ENCODE data around the gene DRAM1.
A peak's percentile ranks its signal among the peaks of the same experiment; 100 is the strongest.
"Not testable (repeated sequence)": the region's sequence is repeated elsewhere in the genome, so short reads cannot be mapped to it uniquely, and the experiment has no call there.

DRAM1 gene

DNA sequence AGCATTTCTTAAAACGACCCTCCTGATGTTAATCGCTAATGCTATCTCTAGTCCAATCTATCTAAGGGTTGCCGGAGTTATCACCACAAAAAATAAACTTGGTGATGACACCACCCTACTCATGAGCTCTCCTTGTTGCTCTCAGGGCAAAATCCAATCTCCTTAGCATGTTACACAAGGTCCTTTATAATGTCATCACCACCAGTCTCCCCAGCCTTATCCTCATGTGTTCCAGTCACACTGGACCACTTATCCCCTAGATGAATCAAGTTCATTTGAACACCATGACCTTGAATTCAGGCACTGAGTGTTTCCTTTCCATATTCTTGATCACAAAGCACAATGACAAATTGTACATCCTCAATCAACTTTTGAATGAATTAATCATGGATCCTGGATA is 19.0 kb upstream of the DRAM1 start:
- DNase-seq, result no peak

DNA sequence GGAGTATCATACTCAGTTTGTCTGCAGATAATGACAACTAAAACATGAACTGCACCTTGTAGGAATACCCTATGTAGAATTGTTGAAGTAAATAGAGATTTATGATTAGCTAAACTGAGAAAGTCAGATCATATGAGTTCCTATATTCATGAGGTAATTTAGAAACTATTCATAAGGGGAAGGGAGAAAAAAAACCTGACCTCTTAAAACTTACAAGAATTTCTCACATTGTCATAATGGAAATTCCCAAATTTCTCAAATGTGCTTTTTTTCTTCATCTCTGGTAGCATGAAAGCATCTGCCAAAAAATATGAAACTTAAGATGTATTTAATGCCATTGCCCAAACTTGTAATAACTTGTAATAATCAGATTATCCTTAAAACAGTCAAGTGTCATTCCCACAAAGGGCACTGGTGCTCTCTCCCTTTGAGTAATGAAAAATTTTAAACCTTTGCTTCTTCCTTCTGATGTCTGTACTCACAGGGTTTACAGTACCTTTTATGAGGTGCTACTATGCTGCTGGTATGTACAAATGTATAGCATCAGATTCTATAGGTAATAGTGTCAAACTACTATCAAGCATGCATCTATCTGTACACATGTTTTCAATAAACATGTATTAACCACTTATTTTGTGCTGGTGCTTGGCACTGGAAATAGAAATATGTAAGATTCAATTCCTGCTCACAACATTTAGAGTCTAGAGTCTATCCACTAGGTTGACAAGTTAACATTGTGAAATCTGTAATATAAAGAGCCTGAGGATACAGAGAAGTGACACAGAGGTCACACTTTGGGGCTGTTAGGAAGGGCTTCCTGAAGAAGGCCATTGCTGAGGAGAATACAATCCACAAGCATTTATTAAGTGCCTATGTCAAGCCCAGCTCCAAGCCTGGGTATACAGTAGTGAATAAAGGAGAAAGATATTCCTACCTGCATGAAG is 17.4 kb upstream of the DRAM1 start:
- DNase-seq, result no peak

DNA sequence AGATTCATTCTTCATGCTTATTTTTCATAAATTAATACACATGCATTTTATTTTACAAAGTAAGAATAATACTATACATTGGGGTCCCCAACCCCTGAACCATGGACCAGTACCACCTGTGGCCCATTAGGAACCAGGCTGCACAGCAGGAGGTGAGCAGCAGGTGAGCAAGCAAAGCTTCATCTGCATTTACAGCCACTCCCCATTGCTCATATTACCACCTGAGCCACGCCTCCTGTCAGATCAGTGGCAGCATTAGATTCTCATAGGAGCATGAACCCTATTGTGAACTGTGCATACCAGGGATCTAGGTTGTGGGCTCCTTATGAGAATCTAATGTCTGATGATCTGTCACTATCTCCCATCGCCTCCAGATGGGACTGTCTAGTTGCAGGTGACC is 15.7 kb upstream of the DRAM1 start:
- not testable (repeated sequence) for DNase-seq

DNA sequence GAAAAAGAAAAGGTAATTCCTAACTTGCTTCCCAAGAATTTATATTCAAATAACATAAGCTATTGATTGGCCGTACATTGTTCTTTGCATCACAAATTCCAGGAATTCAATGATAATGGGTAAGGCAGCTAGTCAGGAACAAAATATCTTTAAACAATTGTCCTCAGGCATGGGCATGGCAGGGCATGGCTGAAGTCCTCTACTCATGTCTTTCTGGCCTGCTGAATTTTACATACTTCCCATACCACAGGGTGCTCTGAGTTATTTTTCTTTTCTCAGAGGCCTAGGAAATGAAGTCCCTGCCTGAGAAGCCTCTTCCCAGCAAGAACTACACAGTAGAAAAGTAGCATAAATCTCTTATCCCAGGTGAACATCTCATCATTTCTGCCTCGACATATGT is 15.1 kb upstream of the DRAM1 start:
- DNase-seq, result no peak

DNA sequence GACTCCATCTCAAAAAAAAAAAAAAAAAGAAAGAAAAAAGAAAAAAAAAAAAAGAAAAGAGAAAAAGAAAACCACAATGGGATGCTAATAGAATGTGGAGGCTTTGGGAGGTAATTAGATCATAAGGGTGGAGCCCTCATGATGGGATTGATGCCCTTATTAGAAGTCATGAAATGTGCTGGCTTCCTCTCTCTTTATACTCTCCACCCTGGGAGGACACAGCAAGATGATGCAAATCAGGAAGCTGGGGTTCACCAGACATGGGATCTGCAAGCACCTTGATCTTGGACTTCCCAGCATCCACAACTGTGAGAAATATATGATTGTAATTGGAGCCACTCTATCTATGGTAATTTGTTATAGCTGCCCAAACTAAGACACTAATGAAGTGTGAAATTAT is 13.4 kb upstream of the DRAM1 start:
- DNase-seq, result no peak

DNA sequence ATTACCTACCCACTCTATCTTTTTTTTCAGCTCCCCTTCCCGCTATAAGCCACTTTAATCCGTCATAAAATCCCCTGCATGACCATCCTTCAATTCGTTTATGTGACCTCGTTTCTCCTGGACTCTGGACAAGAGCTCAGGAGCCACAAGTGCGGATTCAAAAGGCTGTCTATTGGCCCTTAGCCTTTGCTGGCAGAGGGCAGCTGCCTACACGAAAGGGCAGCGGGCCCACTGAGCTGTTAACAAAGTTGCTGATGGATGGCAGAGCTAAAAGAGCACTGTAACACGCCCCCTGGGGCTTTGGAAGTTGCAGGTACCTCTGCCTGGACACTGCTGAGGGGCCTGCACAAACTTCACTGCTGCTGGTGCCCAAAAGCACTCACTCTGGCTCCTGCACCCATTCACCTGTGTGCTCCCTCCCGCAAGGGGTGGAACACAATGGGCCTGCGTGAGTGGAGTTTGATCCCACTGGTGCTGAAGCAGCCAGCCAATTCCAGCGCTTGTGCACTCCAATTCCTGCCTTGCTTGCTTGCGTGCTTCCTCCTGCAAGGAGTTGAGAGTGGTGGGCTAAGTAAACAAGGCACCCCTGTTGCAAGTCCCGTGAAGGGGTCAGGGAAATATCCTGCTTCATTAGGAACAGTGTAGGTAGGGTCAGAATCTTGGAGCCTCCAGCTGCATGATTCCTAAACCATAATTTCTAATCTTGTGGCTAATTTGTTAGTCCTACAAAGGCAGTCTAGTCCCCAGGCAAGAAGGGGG is 10.6 kb upstream of the DRAM1 start:
- no peak for DNase-seq

DNA sequence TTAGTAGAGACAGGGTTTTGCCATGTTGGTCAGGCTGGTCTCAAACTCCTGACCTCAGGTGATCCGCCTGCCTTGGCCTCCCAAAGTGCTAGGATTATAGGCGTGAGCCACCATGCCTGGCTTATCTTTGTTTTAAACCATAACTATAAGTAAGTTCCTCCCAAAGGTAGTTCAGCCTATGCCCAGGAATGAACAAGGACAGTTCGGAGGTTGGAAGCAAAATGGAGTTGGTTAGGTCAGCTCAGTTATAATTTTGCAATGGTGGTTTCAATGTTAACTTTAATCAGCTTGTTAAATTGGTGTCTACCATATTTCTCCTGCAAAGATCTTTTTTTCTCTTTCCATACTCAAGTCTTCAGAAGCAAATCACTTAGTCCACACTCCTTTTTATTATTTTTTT is 9.8 kb upstream of the DRAM1 start:
- DNase-seq, result not testable (repeated sequence)

DNA sequence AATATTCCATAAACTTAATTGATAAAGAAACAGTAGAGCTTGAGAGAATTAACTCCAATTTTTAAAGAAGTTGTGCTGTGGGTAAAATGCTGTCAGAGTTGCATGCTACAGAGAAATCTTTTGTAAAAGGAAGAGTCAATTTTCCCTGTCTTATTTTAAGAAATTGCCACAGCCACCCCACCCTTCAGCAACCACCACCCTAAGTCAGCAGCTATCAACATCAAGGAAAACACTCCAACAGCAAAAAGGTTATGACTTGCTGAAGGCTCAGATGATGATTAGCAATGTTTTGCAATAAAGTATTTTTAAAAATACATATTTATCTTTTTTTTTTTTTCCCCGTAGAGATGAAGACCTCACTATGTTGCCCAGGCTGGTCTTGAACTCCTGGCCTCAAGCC is 6.5 kb upstream of the DRAM1 start:
- no peak for DNase-seq

DNA sequence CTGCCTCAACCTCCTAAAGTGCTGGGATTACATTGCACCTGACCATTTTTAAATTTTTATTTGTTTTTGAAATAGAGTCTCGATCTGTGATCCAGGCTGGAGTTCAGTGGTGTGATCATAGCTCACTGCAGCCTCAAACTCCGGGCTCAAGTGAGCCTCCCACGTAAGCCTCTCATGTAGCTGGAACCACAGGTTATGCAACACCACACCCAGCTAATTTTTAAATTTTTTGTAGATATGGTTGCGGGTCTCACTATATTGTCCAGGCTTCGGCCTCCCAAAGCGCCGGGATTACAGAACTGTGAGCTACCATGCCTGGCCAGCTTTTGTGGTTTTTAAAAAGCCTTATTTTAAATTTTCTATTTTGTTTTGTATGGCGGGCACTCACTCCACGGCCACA is 2.2 kb upstream of the DRAM1 start:
- no peak for DNase-seq

DNA sequence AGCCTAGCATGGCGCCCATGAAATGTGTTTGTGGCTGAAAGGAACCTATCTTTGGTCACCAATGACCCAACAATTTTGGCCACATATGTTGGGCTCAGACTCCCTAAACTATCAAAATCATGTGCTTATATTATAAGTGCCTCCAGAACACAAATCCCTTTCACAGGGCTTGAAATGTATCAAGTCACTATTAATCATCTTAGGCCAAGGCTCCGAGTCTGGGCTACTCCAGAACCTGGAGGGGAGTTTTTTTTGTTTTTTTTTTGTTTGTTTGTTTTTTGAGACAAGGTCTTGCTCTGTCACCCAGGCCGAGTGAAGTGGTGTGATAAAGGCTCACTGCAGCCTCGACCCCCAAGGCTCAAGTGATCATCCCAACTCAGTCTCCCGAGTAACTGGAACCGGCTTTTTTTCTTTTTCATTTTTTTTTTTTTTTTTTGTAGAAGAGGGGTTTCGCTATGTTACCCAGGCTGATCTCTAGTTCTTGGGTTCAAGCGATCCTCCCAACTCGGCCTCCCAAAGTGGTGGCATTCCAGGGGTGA is 989 bp upstream of the DRAM1 start:
- DNase-seq, result no peak

DNA sequence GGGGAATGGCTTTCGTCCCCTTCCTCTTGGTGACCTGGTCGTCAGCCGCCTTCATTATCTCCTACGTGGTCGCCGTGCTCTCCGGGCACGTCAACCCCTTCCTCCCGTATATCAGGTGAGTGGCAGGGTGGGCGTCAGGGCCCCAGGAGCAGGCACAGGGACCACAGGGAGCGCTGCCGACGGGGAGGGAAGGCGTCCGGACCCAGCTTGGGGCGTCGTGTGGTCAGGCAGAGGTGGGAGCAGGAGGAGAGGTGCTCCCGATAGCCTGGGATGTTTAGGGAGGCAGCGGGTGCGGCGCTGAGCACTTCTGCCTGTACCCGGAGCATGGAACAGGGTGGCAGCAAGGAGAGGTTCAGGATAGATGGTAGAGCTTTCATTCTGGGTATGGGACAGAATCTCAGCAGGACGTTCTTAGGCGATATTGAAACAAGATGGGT is 444 bp downstream of the DRAM1 start:
- peak in 5 of 56 donors; percentile 6 to 28 (median 14) for DNase-seq

DNA sequence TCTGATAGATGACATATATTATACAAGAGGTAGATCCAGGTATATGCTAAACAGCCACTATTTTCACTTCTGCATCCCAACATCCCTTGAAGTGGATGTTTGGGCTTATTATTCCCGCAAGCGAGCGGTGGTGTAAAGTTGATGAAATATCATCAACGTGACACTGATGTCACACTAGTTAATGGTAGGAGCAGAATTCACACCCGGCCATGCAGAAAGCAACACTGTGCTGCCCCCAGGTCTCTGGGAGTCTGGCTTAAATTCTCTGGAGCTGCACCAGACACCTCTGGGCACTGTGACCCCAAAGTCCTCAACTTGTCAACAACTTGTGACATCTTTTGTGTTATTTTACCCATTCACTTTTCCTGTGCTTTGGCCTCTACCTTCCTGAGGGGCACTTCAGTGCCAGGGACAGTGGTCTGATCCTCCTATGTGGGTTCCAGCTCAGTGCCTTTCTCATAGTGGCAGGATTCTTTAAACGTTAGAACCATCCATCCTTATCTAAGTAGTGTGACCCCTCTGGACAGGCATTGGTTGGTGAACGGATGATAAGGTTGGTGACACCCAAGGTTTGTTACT is 952 bp downstream of the DRAM1 start:
- peak in 2 of 56 donors; percentile 4 to 5 for DNase-seq

DNA sequence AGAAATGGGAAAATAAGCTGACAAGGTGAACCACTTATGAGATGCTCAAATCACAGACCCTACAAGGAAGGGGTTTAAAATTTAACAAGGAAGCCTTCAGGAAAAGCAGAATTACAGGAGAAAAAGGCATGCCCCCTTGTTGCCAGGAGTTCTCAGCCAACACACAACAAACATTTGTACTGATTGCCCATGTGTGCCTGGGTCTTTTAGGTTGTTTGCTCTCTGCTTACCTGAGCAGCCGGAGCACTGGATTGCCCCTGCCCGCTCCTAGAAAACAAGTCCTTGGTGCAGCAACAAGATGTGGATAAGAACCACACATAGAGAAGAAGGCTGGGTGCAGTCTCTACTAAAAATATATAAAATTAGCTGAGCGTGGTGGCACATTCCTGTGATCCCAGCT is 3.4 kb downstream of the DRAM1 start:
- no peak for DNase-seq

DNA sequence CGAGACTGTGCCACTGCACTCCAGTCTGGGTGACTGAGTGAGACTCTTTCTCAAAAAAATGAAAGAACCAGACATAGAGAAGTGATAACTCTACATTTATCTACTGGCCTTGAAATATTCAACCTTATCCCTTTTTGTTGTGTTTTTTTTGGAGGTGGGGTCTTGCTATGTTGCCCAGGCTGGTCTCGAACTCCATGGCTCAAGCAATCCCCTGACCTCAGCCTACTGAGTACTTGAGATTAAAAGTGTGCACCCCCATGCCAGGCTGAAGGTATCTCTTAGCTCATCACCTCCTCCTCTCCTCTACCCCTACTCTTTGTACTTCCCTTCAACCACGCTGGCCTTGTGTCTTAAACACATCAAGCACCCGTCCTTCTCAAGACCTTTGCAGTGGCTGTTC is 3.8 kb downstream of the DRAM1 start:
- DNase-seq, result no peak

DNA sequence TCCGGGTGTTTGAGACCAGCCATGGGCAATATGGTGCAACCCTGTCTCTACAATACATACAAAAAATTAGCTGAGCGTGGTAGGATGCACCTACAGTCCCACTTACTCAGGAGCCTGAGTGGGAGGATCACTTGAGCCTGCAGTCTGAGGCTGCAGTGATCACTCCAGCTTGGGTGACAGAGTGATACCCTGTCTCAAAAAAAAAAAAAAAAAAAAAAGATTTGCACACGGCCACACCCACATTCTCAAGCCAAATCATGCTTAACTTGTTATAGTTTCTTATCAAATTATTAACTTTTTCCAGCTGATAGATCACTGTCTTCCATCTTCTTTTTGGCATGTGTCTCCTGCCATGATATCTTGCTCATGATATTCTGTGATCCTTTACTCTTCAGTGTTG is 6.8 kb downstream of the DRAM1 start:
- no peak for DNase-seq

DNA sequence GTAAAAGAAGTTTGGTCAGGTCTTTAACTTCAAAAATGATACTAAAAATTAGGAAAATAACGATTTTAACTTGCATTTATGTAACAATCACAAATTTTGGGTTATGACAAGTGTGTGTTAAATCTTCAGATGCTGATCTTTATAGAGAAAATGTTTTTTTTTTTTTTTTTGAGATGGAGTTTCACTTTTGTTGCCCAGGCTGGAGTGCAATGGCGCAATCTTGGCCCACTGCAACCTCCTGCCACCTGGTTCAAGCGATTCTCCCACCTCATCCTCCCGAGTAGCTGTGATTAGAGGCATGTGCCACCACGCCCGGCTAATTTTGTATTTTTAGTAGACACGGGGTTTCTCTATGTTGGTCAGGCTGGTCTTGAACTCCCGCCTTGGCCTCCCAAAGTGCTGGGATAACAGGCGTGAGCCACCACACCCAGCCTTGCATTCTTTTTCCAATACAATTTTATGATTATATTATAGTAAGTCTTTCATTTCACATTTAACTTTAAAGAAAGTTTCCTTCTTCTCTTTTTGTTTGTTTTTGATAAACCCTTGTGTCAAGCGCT is 7.5 kb downstream of the DRAM1 start:
- DNase-seq, result not testable (repeated sequence)

DNA sequence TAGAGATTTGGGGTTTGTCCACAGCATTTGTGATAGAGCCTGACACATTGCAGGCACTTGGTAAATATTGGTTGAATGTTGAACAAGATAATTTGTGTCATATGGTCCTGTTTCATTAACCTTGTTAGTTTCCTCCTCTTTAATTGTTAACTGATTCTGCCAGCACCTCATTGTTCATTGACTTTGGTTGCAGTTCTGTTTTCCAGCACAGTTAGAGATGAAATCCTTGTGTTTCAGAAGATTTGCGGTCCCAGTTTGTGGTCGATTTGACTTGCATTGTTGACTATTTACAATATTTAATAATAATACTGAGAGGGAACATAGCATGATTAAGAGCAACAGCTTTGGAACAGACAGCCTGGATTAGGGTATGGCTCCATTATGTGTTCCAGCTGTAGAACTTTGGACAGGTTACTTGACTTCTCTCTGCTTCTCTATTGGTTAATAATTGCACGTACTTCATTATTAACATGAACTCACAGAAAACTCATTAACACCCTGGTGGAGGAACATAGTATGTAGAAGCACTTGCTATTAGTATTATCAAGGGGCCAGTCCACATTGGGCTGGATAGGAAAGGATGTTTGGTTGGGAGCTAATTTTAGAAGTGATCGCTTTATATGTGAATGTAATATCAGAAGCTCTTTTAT is 8.7 kb downstream of the DRAM1 start:
- no peak for DNase-seq

DNA sequence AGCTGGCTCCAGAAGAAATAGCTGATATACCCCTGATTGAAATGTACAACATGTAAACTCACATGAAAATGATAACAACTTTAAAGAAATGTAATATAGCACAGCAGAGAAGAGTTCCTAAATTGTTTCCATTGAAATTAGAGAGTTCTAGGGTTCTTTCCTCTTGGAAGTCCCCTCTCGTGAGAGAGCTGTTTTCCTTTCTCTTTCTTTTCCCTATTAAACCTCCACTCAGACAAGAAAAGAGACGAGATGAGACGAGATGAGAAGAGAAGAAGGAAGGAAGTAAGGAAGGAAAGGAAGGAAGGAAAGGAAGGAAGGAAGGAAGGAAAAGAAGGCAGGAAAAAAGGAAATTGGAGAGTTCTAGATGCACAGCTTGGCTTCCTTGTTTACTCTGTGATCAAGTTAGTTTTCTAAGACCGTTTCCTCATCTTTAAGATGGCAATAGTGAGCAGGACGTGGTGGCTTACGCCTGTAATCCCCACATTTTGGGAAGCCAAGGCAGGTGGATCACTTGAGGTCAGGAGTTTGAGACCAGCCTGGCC is 11.9 kb downstream of the DRAM1 start:
- DNase-seq, result no peak

DNA sequence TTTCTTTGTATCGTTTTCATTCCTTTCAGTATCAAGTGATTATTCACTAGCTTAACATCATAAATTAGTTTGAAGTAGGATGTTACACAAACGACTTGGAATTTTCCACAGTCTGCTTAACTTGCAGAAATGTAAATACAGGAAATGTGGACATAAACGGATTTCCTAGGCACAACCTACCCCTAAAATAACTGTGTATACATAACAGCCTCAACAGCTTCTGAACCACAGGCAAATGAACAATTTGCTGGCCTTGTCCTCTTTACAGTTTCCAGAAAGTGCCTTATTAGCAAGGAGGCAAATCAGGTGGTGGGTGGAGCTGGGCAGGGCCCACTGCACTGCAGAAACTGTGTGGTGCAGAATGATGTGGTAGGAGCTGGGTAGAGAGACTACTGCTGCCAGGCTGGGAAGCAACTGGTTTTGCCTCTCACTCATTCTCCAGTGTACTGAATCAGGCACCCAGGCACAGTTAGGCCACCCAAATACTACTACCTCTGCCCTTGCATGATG is 14.1 kb downstream of the DRAM1 start:
- DNase-seq, result peak in 2 of 56 donors; percentile 3 to 4

DNA sequence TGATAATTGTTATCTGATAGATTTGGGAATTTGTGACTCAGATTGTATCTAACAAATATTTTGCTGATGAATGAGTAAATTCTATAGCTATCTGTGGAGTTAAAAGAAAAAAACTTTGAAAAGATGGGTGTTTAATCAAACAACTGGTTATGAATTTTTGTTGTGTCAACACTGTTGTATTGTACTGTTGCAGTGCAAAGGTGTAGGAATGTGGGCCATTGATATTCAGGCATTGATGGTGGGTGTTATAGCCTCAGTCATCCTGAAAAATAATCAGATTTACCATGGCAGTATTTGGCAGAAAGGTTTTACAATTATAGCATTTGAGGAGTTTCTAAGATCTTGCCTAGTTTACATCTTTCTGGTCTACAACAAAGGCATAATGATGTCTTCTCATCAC is 15.4 kb downstream of the DRAM1 start:
- DNase-seq, result no peak

DNA sequence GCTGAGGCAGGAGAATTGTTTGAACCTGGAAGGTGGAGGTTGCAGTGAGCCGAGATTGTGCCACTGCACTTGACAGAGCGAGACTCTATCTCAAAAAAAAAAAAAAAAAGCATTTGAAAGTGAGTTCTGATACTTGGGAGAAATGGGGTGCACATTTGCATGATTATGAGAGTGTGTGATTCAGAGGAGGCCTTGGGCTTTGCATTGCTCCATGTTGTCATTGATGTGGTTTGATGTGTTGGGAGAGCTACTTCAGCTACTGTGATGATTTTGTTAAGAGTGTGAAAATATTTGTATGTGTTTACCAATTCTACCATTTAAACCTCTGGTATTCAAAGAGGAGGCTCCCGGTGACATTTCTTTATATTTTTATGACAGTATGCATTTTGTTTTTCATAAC is 24.4 kb downstream of the DRAM1 start:
- no peak for DNase-seq

Measured in amygdala (tissue), 56 donors.